ENCODE measurements around the gene TSPAN11. TPM values are rescaled to one million over a fixed set of nuclear protein-coding genes. Genes with fewer than 3 reads are reported as not detected.

TSPAN11 gene
- total and polyA plus RNA-seq, 2 of the 8 experiments (the other 6 are each of a cell fraction or from before 2014, with no cell fraction given) = 3.9 to 8.2 TPM

DNA sequence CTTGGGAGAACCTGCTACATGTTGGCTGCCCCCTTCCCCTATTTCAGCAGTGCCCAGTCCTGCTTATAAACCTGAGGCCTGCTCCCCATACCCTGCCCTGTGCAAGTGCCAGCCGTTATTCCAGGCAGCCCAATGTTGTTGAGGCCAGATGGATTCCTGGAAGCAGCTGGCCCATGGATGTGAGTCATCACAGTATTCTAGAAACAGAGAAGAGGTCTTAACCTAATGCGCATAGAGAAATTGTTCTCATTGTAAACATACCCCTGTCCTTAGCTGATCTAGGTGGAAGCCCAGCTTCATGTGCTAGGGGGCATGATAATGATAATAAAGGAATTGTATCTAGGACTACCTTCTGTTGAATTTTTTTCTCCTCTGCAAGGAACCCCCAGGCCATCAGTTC, 69.7 kb downstream of the TSPAN11 start:
- H3K4me1 ChIP-seq (replicated peaks in 1 of 4; ENCODE audit: control insufficient read depth in 3 of 4, insufficient read depth in 4 of 4, low read length in 3 of 4) = no peaks in the 10 kb centered on the region; a peak in 1 of 7 replicates
- H2BK120ac ChIP-seq (replicated peaks; ENCODE audit: low read depth, low read length) = no peak overlapping the region
- no peak overlapping the region for H3K4ac ChIP-seq (replicated peaks; ENCODE audit: insufficient read length, low read depth, low read length)
- no peak overlapping the region for H2AK5ac ChIP-seq (ENCODE audit: low read depth, low read length)
- no peak overlapping the region for H3K9ac ChIP-seq (replicated peaks in 1 of 4; ENCODE audit: extremely low read depth in 1 of 4, low read depth in 3 of 4, low read length in 3 of 4)
- ChIA-PET CTCF (ENCODE audit: partially characterized antibody) (interaction anchor here (0.8 to 21.1 kb wide), 6 partner anchors 10 to 243 kb away, joined by 3 to 385 read pairs (median 26); no protein-coding TSS in a partner anchor), POLR2A (ENCODE audit: partially characterized antibody) (no interaction called here)
- H3K4me3 ChIP-seq (ENCODE audit: extremely low read depth in 1 of 4, insufficient read depth in 2 of 4, low read depth in 3 of 4, low read length in 4 of 4) = no peak overlapping the region
- H3K27me3 ChIP-seq (replicated peaks in 1 of 4; ENCODE audit: control insufficient read depth in 3 of 4, extremely low read depth in 1 of 4, insufficient read depth in 3 of 4, low read length in 3 of 4) = no peaks in the 10 kb centered on the region; a peak in 1 of 7 replicates
- no peak overlapping the region for H3K14ac ChIP-seq (ENCODE audit: insufficient read length)
- no peak for DNase-seq (ENCODE audit: low read depth in 1 of 2, low spot score in 2 of 2)
- H4K91ac ChIP-seq (replicated peaks; ENCODE audit: insufficient read length, low read length) = no peak overlapping the region
- H3K23me2 ChIP-seq (ENCODE audit: low read depth, low read length) = no peaks in the 10 kb centered on the region
- no peak overlapping the region for H3K23ac ChIP-seq (ENCODE audit: insufficient read length)
- H2BK20ac ChIP-seq (ENCODE audit: low read length) = no peak overlapping the region
- H3K18ac ChIP-seq (ENCODE audit: extremely low read depth, low read length) = no peak overlapping the region
- no peak overlapping the region for H2BK5ac ChIP-seq (ENCODE audit: low read depth, low read length)
- H2BK15ac ChIP-seq (ENCODE audit: low read length) = no peak overlapping the region
- H4K8ac ChIP-seq (ENCODE audit: extremely low read depth, insufficient read depth, low read length) = no peak overlapping the region
- TF ChIP-seq RAD21 (IDR thresholded peaks at IDR 0.05 in 1 of 2, conservative IDR thresholded peaks at IDR 0.05 in 1 of 2; ENCODE audit: low read depth in 2 of 2, low read length in 2 of 2) = no peak
- no peak overlapping the region for H3K56ac ChIP-seq (replicated peaks; ENCODE audit: insufficient read length, low read depth, low read length)
- H3K4me2 ChIP-seq (ENCODE audit: insufficient read depth in 1 of 2, low read depth in 2 of 2, low read length in 2 of 2) = no peak overlapping the region
- H2BK12ac ChIP-seq (ENCODE audit: low read depth, low read length) = no peak overlapping the region
- no peak for FAIRE-seq
- H4K20me1 ChIP-seq (replicated peaks in 1 of 2; ENCODE audit: control insufficient read depth in 1 of 2, insufficient read depth in 2 of 2, low read length in 2 of 2) = peaks cover 0 to 3% of the 10 kb centered on the region in 2 experiments
- no peak overlapping the region for H3K27ac ChIP-seq (ENCODE audit: low read depth, low read length)
- WGBS, 2 experiments (ENCODE audit: extremely low coverage in 1 of 2, insufficient coverage in 1 of 2, insufficient read length in 1 of 2, insufficient replicate concordance in 2 of 2, low coverage in 1 of 2, low lambda C conversion rate in 2 of 2, missing lambda C conversion rate in 1 of 2) = 90% methylated on average over 2 of the region's 2 CpGs; no CpG with 5 or more reads in 1 of the 2 experiments
- no peaks in the 10 kb centered on the region for H3K79me1 ChIP-seq (ENCODE audit: low read depth, low read length)
- no peak overlapping the region for H4K5ac ChIP-seq (ENCODE audit: insufficient read length, low read depth, low read length)
- H3K36me3 ChIP-seq (ENCODE audit: control insufficient read depth in 2 of 4, insufficient read depth in 4 of 4, low read length in 3 of 4) = no peaks in the 10 kb centered on the region; a peak in 1 of 8 replicates
- no peaks in the 10 kb centered on the region for H3K79me2 ChIP-seq (ENCODE audit: control insufficient read depth in 1 of 2, insufficient read depth in 2 of 2, low read length in 2 of 2)
- H2AFZ ChIP-seq (ENCODE audit: low read length) = no peak overlapping the region
- no peaks in the 10 kb centered on the region for H3K9me3 ChIP-seq (ENCODE audit: insufficient read depth in 2 of 2, low read depth in 1 of 2, low read length in 1 of 2)

Measured in H1 (cell line).